Ishikawa (cell line): ENCODE measurements around the gene SNAPIN.

Experiments
- CEBPB ChIP-seq: IDR thresholded peaks from 2 replicates; pipeline ENCODE4 v1.6.1; 2012
- CREB1 ChIP-seq: IDR thresholded peaks from 2 replicates; pipeline ENCODE4 v1.6.1; 2012; ENCODE audit warnings: low read depth
- EGR1 ChIP-seq: IDR thresholded peaks from 2 replicates; pipeline ENCODE4 v1.6.1; 2012
- EP300 ChIP-seq: IDR thresholded peaks from 2 replicates; pipeline ENCODE4 v1.6.1; 2012; ENCODE audit warnings: borderline replicate concordance
- FOXM1 ChIP-seq: IDR thresholded peaks from 2 replicates; pipeline ENCODE4 v1.6.1; 2012; ENCODE audit warnings: low read depth, borderline replicate concordance
- NFIC ChIP-seq: IDR thresholded peaks from 2 replicates; pipeline ENCODE4 v1.6.1; 2012
- RAD21 ChIP-seq: IDR thresholded peaks from 2 replicates; pipeline ENCODE4 v1.6.1; 2012; ENCODE audit warnings: low read depth
- TAF1 ChIP-seq: IDR thresholded peaks from 2 replicates; pipeline ENCODE4 v1.6.1; 2012; ENCODE audit warnings: low read depth, mild to moderate bottlenecking
- TCF12 ChIP-seq: IDR thresholded peaks from 2 replicates; pipeline ENCODE4 v1.6.1; 2012; ENCODE audit warnings: low read depth
- TEAD4 ChIP-seq: IDR thresholded peaks from 2 replicates; pipeline ENCODE4 v1.6.1; 2012
- YY1 ChIP-seq: IDR thresholded peaks from 2 replicates; pipeline ENCODE4 v1.6.1; 2012; ENCODE audit warnings: low read depth
- ZBTB7A ChIP-seq: IDR thresholded peaks from 2 replicates; pipeline ENCODE4 v1.6.1; 2012; ENCODE audit warnings: low read depth
- TF ChIP-seq, protein P1 (sequence below): IDR thresholded peaks from 2 replicates; pipeline ENCODE4 v1.6.1; 2012
- TF ChIP-seq, protein P2 (sequence below): IDR thresholded peaks from 2 replicates; pipeline ENCODE4 v1.6.1; 2012
- TF ChIP-seq, protein P3 (sequence below): IDR thresholded peaks from 2 replicates; pipeline ENCODE4 v1.6.1; 2012; ENCODE audit warnings: low read depth, mild to moderate bottlenecking

SNAPIN gene

DNA sequence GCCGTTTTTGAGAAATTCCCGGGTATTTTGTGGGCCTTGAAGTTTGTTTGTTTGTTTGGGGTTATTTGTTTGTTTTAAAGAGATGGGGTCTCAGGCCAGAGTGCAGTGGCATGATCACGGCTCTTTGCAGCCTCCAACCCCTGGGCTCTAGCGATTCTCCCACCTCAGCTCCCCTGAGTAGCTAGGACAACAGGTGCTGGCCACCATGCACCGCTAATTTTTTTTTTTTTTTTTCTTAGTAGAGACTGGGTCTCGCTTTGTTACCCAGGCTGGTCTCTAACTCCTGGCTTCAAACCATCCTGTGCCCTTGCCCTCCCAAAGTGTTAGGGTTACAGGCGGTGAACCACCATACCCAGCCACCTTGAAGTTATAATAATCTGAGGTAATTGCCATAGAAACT, 22.6 kb upstream of the SNAPIN start:
- TF ChIP-seq, protein P1, sequence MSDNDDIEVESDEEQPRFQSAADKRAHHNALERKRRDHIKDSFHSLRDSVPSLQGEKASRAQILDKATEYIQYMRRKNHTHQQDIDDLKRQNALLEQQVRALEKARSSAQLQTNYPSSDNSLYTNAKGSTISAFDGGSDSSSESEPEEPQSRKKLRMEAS: no peak
- TF ChIP-seq FOXM1: no peak
- TF ChIP-seq TCF12: no peak

DNA sequence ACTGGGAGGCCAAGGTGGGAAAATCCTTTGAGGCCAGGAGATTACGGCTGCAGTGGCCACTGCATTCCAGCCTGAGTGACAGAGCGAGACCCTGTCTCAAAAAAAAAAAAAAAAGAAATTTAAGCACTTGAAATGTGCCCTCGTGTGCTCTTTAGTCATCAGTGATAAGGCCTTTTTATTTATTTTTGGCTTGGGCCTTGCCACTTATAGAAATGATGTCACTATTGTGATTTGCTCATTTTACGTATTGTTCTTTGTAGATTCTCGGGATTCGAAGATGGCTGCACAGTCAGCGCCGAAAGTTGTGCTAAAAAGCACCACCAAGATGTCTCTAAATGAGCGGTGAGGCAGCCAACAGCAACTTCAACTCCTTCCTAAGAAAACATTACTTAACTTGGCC, 22.2 kb upstream of the SNAPIN start:
- TF ChIP-seq, protein P2, sequence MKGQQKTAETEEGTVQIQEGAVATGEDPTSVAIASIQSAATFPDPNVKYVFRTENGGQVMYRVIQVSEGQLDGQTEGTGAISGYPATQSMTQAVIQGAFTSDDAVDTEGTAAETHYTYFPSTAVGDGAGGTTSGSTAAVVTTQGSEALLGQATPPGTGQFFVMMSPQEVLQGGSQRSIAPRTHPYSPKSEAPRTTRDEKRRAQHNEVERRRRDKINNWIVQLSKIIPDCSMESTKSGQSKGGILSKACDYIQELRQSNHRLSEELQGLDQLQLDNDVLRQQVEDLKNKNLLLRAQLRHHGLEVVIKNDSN: no peak
- TF ChIP-seq FOXM1 (no peak), TEAD4 (no peak), YY1 (no peak), ZBTB7A (no peak), RAD21 (no peak), NFIC (no peak), CREB1 (no peak)
- TF ChIP-seq, protein P3, sequence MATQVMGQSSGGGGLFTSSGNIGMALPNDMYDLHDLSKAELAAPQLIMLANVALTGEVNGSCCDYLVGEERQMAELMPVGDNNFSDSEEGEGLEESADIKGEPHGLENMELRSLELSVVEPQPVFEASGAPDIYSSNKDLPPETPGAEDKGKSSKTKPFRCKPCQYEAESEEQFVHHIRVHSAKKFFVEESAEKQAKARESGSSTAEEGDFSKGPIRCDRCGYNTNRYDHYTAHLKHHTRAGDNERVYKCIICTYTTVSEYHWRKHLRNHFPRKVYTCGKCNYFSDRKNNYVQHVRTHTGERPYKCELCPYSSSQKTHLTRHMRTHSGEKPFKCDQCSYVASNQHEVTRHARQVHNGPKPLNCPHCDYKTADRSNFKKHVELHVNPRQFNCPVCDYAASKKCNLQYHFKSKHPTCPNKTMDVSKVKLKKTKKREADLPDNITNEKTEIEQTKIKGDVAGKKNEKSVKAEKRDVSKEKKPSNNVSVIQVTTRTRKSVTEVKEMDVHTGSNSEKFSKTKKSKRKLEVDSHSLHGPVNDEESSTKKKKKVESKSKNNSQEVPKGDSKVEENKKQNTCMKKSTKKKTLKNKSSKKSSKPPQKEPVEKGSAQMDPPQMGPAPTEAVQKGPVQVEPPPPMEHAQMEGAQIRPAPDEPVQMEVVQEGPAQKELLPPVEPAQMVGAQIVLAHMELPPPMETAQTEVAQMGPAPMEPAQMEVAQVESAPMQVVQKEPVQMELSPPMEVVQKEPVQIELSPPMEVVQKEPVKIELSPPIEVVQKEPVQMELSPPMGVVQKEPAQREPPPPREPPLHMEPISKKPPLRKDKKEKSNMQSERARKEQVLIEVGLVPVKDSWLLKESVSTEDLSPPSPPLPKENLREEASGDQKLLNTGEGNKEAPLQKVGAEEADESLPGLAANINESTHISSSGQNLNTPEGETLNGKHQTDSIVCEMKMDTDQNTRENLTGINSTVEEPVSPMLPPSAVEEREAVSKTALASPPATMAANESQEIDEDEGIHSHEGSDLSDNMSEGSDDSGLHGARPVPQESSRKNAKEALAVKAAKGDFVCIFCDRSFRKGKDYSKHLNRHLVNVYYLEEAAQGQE: no peak

DNA sequence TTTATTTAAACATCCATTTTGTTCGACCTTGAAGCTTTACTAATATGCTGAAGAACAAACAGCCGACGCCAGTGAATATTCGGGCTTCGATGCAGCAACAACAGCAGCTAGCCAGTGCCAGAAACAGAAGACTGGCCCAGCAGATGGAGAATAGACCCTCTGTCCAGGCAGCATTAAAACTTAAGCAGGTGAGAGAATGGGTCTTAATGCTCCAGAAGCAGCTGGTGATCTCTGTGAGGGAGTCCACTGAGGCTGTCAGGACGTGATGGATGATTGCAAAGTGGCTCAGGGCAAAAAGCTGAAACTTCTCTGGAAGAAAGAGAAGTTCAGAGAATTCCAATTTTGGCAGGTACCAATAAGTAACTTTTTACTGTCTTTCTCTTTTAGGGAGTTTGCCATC, 20.2 kb upstream of the SNAPIN start:
- TF ChIP-seq, protein P3: no peak
- no peak for TF ChIP-seq YY1
- no peak for TF ChIP-seq CEBPB
- TF ChIP-seq, protein P2: no peak
- TF ChIP-seq ZBTB7A: no peak
- TF ChIP-seq, protein P1: no peak
- no peak for TF ChIP-seq FOXM1
- TF ChIP-seq NFIC: no peak
- no peak for TF ChIP-seq TCF12
- TF ChIP-seq TEAD4: no peak
- no peak for TF ChIP-seq EGR1
- TF ChIP-seq EP300: no peak
- TF ChIP-seq CREB1: no peak
- TF ChIP-seq RAD21: no peak
- no peak for TF ChIP-seq TAF1

DNA sequence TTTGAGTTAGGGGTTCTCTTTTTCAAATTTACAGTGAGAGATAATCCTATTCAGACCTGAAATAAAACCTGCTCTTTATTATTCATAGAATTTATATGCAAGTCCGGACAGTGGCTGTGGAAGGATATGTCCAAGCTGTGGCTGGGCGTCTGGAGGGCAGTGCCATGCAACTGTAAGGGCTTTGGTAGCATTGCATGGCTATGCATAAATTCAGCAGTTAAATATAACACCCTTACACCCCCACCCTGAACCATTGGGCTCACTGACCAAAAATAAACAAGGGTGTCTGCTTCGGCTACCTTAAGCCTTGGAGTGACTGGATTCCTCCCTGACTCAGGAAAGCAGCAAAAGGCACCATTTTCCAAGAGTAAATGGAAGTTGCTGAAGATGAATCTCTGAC, 19.2 kb upstream of the SNAPIN start:
- TF ChIP-seq CEBPB (no peak), CREB1 (no peak), TAF1 (no peak), EP300 (no peak), RAD21 (no peak), FOXM1 (no peak), TEAD4 (no peak), EGR1 (no peak), NFIC (no peak), YY1 (no peak), ZBTB7A (no peak), TCF12 (no peak)
- TF ChIP-seq, protein P2: no peak
- TF ChIP-seq, protein P3: no peak
- TF ChIP-seq, protein P1: no peak
